Ascending aorta (tissue), 2 donors: ENCODE measurements around the gene ZNF879. TPM values are rescaled to one million over a fixed set of nuclear protein-coding genes. Genes with fewer than 3 reads are reported as not detected.

Experiments
- DNase-seq, 2 donors: peaks; one replicate each; pipeline ENCODE4 v3.0.0-alpha.2; 2019; ENCODE audit warnings: low spot score in 2 of 2
- H3K27ac ChIP-seq, 2 donors: fragments of 200-600 bp; sonication (generic); one replicate each; pipeline ENCODE4 v1.5.1; 2016 to 2017; ENCODE audit warnings: mild to moderate bottlenecking in 1 of 2
- H3K27me3 ChIP-seq: fragments of 200-600 bp; sonication (generic); one replicate; pipeline ENCODE4 v1.5.1; 2017
- H3K36me3 ChIP-seq, 2 donors: fragments of 200-600 bp; sonication (generic); one replicate each; pipeline ENCODE4 v1.5.1; 2016
- H3K4me1 ChIP-seq, 2 donors: fragments of 200-600 bp; sonication (generic); one replicate each; pipeline ENCODE4 v1.5.1; 2016 to 2017; ENCODE audit warnings: mild to moderate bottlenecking in 1 of 2
- H3K4me3 ChIP-seq, 2 donors: fragments of 200-600 bp; sonication (generic); one replicate each; pipeline ENCODE4 v1.5.1; 2016 to 2017; ENCODE audit warnings: mild to moderate bottlenecking in 1 of 2
- H3K9me3 ChIP-seq, 2 donors: fragments of 200-600 bp; sonication (generic); one replicate each; pipeline ENCODE4 v1.5.1; 2016
- CTCF ChIP-seq, 3 experiments: fragments of 200-600 bp in 2 of 3; fragments of 450-650 bp in 1 of 3; sonication (generic) in 2 of 3; IDR thresholded peaks; one replicate each; pipeline ENCODE4 v1.5.1; 2016 to 2019; ENCODE audit warnings: antibody characterized with exemption in 3 of 3, mild to moderate bottlenecking in 1 of 3, moderate library complexity in 1 of 3
- intact Hi-C: fragments of 100-400 bp; cut with DNase I; formaldehyde crosslinking; loops from one replicate; pipeline ENCODE4 v1.15.1; 2023
- total RNA-seq: library from RNA; depleted of rRNA; stranded (reverse); fragments of >200 nt; gene quantifications from one replicate; pipeline ENCODE4 v1.1.0, GENCODE V29; 2016

ZNF879 gene
- total RNA-seq, 1 donor from 2014 or later, result 38.8 TPM

- Histone ChIP-seq H3K27ac (no peak overlapping the region), H3K27me3 (no peaks in the 10 kb centered on the region), H3K9me3 (peaks cover 64 to 88% of the 10 kb centered on the region in 2 donors), H3K4me1 (no peaks in the 10 kb centered on the region), H3K36me3 (no peaks in the 10 kb centered on the region), H3K4me3 (no peak overlapping the region)
- intact Hi-C loops, result no loop called here
- no peak for TF ChIP-seq CTCF (IDR thresholded peaks at IDR 0.05)
- DNase-seq, result no peak
Observed at GRCh38 chr5:178986326-178986960, 37.2 kb upstream of the ZNF879 start.

- Histone ChIP-seq H3K4me1 (no peaks in the 10 kb centered on the region), H3K27ac (no peak overlapping the region), H3K27me3 (no peaks in the 10 kb centered on the region), H3K4me3 (no peak overlapping the region), H3K9me3 (peaks cover 49 to 70% of the 10 kb centered on the region in 2 donors), H3K36me3 (no peaks in the 10 kb centered on the region)
- DNase-seq, result no peak
- no peak for TF ChIP-seq CTCF (IDR thresholded peaks at IDR 0.05)
- intact Hi-C loops, result no loop called here
Observed at GRCh38 chr5:178988436-178989220, 35.0 kb upstream of the ZNF879 start.

GRCh38 chr5:178989311-178989710 lies 34.3 kb upstream of the ZNF879 start:
- no peak for TF ChIP-seq CTCF (IDR thresholded peaks at IDR 0.05)
- DNase-seq, result no peak
- H3K27me3 ChIP-seq, result no peaks in the 10 kb centered on the region
- H3K9me3 ChIP-seq, result peaks cover 43 to 64% of the 10 kb centered on the region in 2 donors
- H3K4me1 ChIP-seq, result no peaks in the 10 kb centered on the region
- no peak overlapping the region for H3K27ac ChIP-seq
- intact Hi-C loops, result no loop called here
- H3K4me3 ChIP-seq, result no peak overlapping the region
- no peaks in the 10 kb centered on the region for H3K36me3 ChIP-seq

GRCh38 chr5:178990491-178990890 lies 33.1 kb upstream of the ZNF879 start:
- Histone ChIP-seq H3K36me3 (no peaks in the 10 kb centered on the region), H3K4me1 (no peaks in the 10 kb centered on the region), H3K27me3 (no peaks in the 10 kb centered on the region), H3K27ac (no peak overlapping the region), H3K9me3 (peaks cover 38 to 55% of the 10 kb centered on the region in 2 donors), H3K4me3 (no peak overlapping the region)
- intact Hi-C loops, result no loop called here
- TF ChIP-seq CTCF (IDR thresholded peaks at IDR 0.05), result no peak
- DNase-seq, result no peak

- intact Hi-C loops, result no loop called here
- no peaks in the 10 kb centered on the region for H3K4me1 ChIP-seq
- no peaks in the 10 kb centered on the region for H3K27me3 ChIP-seq
- no peak for DNase-seq
- H3K27ac ChIP-seq, result no peak overlapping the region
- TF ChIP-seq CTCF (IDR thresholded peaks at IDR 0.05), result no peak
- H3K9me3 ChIP-seq, result peaks cover 29 to 45% of the 10 kb centered on the region in 2 donors
- H3K4me3 ChIP-seq, result no peak overlapping the region
- no peaks in the 10 kb centered on the region for H3K36me3 ChIP-seq
Observed at GRCh38 chr5:178991190-178992145, 32.1 kb upstream of the ZNF879 start.
